ENCODE measurements around the gene FBXW10.
A peak's percentile ranks its signal among the peaks of the same experiment; 100 is the strongest.
"Not testable (repeated sequence)": the region's sequence is repeated elsewhere in the genome, so short reads cannot be mapped to it uniquely, and the experiment has no call there.

The FBXW10 gene
- long read RNA-seq: 0 reads

GRCh38 chr17:18743699-18744421, at the start of gene FBXW10:
Gene FBXW10, plus strand, starts transcription at chr17:18744054. Its CDS starts 191 bp downstream, at chr17:18744245.
- H3K27me3 ChIP-seq (ENCODE audit: insufficient read depth, poor library complexity, severe bottlenecking); H3K4me3 ChIP-seq (replicated peaks; ENCODE audit: insufficient read depth, low read length); H3K27ac ChIP-seq (replicated peaks); DNase-seq (ENCODE audit: low read depth in 1 of 2, low spot score in 1 of 2): not testable (repeated sequence)

GRCh38 chr17:18695143-18695542, 48.7 kb upstream of the FBXW10 start:
- not testable (repeated sequence) for H3K27me3 ChIP-seq (ENCODE audit: insufficient read depth, poor library complexity, severe bottlenecking); DNase-seq (ENCODE audit: low read depth in 1 of 2, low spot score in 1 of 2); H3K4me3 ChIP-seq (replicated peaks; ENCODE audit: insufficient read depth, low read length); H3K27ac ChIP-seq (replicated peaks)

GRCh38 chr17:18698473-18699103, 45.3 kb upstream of the FBXW10 start:
- H3K27me3 ChIP-seq (ENCODE audit: insufficient read depth, poor library complexity, severe bottlenecking); DNase-seq (ENCODE audit: low read depth in 1 of 2, low spot score in 1 of 2); H3K27ac ChIP-seq (replicated peaks): not testable (repeated sequence)
- H3K4me3 ChIP-seq (replicated peaks; ENCODE audit: insufficient read depth, low read length): peak overlapping the region; percentile 47

- not testable (repeated sequence) for H3K27me3 ChIP-seq (ENCODE audit: insufficient read depth, poor library complexity, severe bottlenecking); H3K27ac ChIP-seq (replicated peaks); H3K4me3 ChIP-seq (replicated peaks; ENCODE audit: insufficient read depth, low read length); DNase-seq (ENCODE audit: low read depth in 1 of 2, low spot score in 1 of 2)
Measured at GRCh38 chr17:18705955-18706354, 37.9 kb upstream of the FBXW10 start.

GRCh38 chr17:18708215-18708614, 35.6 kb upstream of the FBXW10 start:
- DNase-seq (ENCODE audit: low read depth in 1 of 2, low spot score in 1 of 2): not testable (repeated sequence)

GRCh38 chr17:18712354-18712999, 31.4 kb upstream of the FBXW10 start:
- not testable (repeated sequence) for H3K27me3 ChIP-seq (ENCODE audit: insufficient read depth, poor library complexity, severe bottlenecking); H3K4me3 ChIP-seq (replicated peaks; ENCODE audit: insufficient read depth, low read length); H3K27ac ChIP-seq (replicated peaks)
- DNase-seq (ENCODE audit: low read depth in 1 of 2, low spot score in 1 of 2): peak in 1 of 2 experiments; percentile 28

More at GRCh38 chr17:18708215-18708614, 35.6 kb upstream of the FBXW10 start:
- H3K27me3 ChIP-seq (ENCODE audit: insufficient read depth, poor library complexity, severe bottlenecking); H3K27ac ChIP-seq (replicated peaks); H3K4me3 ChIP-seq (replicated peaks; ENCODE audit: insufficient read depth, low read length): not testable (repeated sequence)

GRCh38 chr17:18718643-18719427, 25.0 kb upstream of the FBXW10 start:
- DNase-seq (ENCODE audit: low read depth in 1 of 2, low spot score in 1 of 2); H3K27me3 ChIP-seq (ENCODE audit: insufficient read depth, poor library complexity, severe bottlenecking); H3K4me3 ChIP-seq (replicated peaks; ENCODE audit: insufficient read depth, low read length); H3K27ac ChIP-seq (replicated peaks): not testable (repeated sequence)

- not testable (repeated sequence) for DNase-seq (ENCODE audit: low read depth in 1 of 2, low spot score in 1 of 2); H3K4me3 ChIP-seq (replicated peaks; ENCODE audit: insufficient read depth, low read length); H3K27me3 ChIP-seq (ENCODE audit: insufficient read depth, poor library complexity, severe bottlenecking); H3K27ac ChIP-seq (replicated peaks)
Measured at GRCh38 chr17:18719428-18720110, 24.3 kb upstream of the FBXW10 start.

- not testable (repeated sequence) for H3K27ac ChIP-seq (replicated peaks); H3K4me3 ChIP-seq (replicated peaks; ENCODE audit: insufficient read depth, low read length); DNase-seq (ENCODE audit: low read depth in 1 of 2, low spot score in 1 of 2); H3K27me3 ChIP-seq (ENCODE audit: insufficient read depth, poor library complexity, severe bottlenecking)
Measured at GRCh38 chr17:18721775-18722547, 21.9 kb upstream of the FBXW10 start.

GRCh38 chr17:18722612-18723011, 21.2 kb upstream of the FBXW10 start:
- not testable (repeated sequence) for H3K4me3 ChIP-seq (replicated peaks; ENCODE audit: insufficient read depth, low read length); DNase-seq (ENCODE audit: low read depth in 1 of 2, low spot score in 1 of 2); H3K27ac ChIP-seq (replicated peaks); H3K27me3 ChIP-seq (ENCODE audit: insufficient read depth, poor library complexity, severe bottlenecking)

- not testable (repeated sequence) for DNase-seq (ENCODE audit: low read depth in 1 of 2, low spot score in 1 of 2); H3K4me3 ChIP-seq (replicated peaks; ENCODE audit: insufficient read depth, low read length); H3K27me3 ChIP-seq (ENCODE audit: insufficient read depth, poor library complexity, severe bottlenecking); H3K27ac ChIP-seq (replicated peaks)
Measured at GRCh38 chr17:18723509-18723908, 20.3 kb upstream of the FBXW10 start.

- not testable (repeated sequence) for DNase-seq (ENCODE audit: low read depth in 1 of 2, low spot score in 1 of 2); H3K27ac ChIP-seq (replicated peaks)
Measured at GRCh38 chr17:18732438-18732837, 11.4 kb upstream of the FBXW10 start.

GRCh38 chr17:18733350-18733749, 10.5 kb upstream of the FBXW10 start:
- H3K27ac ChIP-seq (replicated peaks); H3K27me3 ChIP-seq (ENCODE audit: insufficient read depth, poor library complexity, severe bottlenecking); DNase-seq (ENCODE audit: low read depth in 1 of 2, low spot score in 1 of 2); H3K4me3 ChIP-seq (replicated peaks; ENCODE audit: insufficient read depth, low read length): not testable (repeated sequence)

More at GRCh38 chr17:18732438-18732837, 11.4 kb upstream of the FBXW10 start:
- H3K4me3 ChIP-seq (replicated peaks; ENCODE audit: insufficient read depth, low read length); H3K27me3 ChIP-seq (ENCODE audit: insufficient read depth, poor library complexity, severe bottlenecking): not testable (repeated sequence)

Measured in HL-60 (cell line).